Left renal cortex interstitium (tissue), 4 donors: ENCODE data around the gene ADAM23. TPM values are rescaled to one million over a fixed set of nuclear protein-coding genes. Genes with fewer than 3 reads are reported as not detected.
"Not testable (repeated sequence)": the region's sequence is repeated elsewhere in the genome, so short reads cannot be mapped to it uniquely, and the experiment has no call there.

Source experiments
- DNase-seq, 4 donors: peaks; one replicate each; pipeline ENCODE4 v3.0.0-alpha.2; 2013; ENCODE audit warnings: low read depth in 4 of 4, low spot score in 2 of 4, missing footprints in 1 of 4
- polyA plus RNA-seq, 4 donors: library from polyadenylated mRNA; unstranded; fragments of 120-200 nt; gene quantifications; one replicate each; pipeline ENCODE4 v1.2.1, GENCODE V29; 2013; ENCODE audit not compliant: insufficient read length in 4 of 4

The ADAM23 gene
- 1 to 10 TPM; 3.0 to 7.6 (median 4.5) TPM for polyA plus RNA-seq

DNA sequence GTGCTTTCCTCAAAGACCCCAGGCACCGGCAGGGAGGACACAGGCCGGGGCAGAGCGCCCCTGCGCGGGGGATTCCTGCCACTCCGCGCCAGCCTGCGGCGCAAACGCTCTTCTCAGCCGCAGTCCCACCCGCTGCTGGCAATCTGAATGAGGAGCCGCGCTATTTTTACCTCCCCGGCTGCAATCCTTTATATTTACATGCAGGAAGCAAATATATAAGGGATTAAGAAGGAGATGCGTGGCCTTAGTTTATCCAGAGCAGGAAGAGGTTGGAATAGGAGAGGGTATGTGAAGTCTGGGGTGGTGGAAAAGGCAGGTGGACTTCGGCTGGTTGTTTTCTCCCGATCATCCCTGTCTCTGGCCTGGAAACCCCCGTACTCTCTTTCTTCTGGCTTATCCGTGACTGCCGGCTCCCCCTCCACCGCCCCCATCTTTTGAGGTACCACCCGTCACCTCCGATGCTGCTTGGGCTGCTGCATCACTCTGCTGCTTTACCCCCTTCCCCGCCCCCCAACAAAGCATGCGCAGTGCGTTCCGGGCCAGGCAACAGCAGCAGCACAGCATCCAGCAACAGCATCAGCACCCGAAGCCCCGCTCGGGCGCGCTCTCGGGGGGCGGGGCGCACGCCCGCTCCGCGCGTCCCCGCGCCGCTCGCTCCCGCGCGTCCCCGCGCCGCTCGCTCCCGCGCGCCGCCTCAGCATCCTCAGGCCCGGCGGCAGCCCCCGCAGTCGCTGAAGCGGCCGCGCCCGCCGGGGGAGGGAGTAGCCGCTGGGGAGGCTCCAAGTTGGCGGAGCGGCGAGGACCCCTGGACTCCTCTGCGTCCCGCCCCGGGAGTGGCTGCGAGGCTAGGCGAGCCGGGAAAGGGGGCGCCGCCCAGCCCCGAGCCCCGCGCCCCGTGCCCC is at the start of gene ADAM23:
Gene ADAM23, plus strand, starts transcription at position 700 of the 902 bp plus-strand sequence. CDS start 335 bp downstream, outside the sequence.
- DNase-seq = peak; percentile 18 to 34 (median 24)

- peak in 2 of 4 donors; percentile 4 to 23 for DNase-seq
These were observed 47.1 kb upstream of the ADAM23 start for GRCh38 chr2:206396211-206396610.

- not testable (repeated sequence) for DNase-seq
These were observed 40.3 kb upstream of the ADAM23 start for GRCh38 chr2:206402956-206403569.

GRCh38 chr2:206408323-206409320 is 34.7 kb upstream of the ADAM23 start:
- DNase-seq = no peak

DNA sequence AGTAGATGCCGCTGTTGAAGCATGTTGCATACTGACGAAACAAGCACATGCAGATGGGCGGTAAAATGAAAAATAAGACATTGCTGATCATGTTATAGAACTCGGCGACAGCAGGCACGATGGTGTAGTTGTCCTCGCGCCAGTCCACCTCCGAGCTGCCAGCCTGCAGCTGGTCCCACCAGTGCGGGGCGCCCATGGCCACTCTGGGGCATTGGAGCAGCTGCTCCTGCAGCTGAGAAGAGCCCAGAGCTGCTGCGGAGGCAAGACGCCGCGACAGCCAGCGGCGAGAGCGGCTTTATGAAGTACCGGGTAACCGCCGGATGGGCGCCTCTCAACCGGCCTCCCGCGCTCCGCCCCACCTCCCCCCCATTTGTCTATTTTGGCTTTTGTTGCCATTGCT is 32.6 kb upstream of the ADAM23 start:
- no peak for DNase-seq

DNA sequence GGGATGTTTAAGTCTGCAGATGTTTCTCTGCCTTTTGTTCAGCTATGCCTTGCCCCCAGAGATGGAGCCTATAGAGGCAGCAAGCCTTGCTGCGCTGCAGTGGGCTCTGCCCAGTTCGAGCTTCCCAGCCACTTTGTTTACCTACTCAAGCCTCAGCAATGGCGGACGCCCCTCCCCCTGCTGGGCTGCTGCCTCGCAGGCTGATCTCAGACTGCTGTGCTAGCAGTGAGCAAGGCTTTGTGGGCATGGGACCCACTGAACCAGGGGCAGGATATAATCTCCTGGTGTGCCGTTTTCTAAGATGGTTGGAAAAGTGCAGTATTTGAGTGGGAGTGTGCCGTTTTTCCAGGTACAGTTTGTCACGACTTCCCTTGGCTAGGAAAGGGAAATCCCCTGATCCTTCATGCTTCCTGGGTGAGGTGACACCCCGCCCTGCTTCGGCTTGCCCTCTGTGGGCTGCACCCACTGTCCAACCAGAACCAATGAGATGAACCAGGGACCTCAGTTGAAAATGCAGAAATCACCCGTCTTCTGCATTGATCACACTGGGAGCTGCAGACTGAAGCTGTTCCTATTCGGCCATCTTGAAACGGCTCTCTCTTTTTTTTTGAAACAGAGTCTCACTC is 27.6 kb upstream of the ADAM23 start:
- DNase-seq = no peak

- no peak for DNase-seq
These were observed 24.4 kb upstream of the ADAM23 start for GRCh38 chr2:206418968-206419367.

GRCh38 chr2:206420721-206421120 is 22.6 kb upstream of the ADAM23 start:
- DNase-seq = no peak

DNA sequence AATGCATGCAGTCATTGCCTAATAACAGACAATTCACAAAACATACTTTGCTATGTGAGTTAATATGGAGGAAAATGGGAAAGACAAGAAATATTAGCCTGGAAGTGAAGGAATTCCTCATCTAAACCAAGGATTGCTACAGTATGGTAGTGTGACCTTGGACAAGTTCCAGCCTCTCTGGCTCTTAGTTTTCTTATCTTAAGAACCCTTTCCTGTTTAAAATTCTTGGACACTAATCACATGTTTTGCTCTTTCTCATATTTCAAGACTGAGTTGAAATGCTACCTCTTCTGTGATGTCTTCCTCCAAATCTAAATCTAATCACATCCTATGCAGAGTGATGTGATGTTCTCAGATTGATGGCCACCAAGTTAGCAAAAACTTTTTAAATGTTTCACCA is 20.8 kb upstream of the ADAM23 start:
- no peak for DNase-seq

- DNase-seq = no peak
These were observed 20.2 kb upstream of the ADAM23 start for GRCh38 chr2:206423147-206423546.

GRCh38 chr2:206424134-206424533 is 19.2 kb upstream of the ADAM23 start:
- DNase-seq = no peak

- DNase-seq = no peak
These were observed 14.5 kb upstream of the ADAM23 start for GRCh38 chr2:206428783-206429182.

- no peak for DNase-seq
These were observed 12.9 kb upstream of the ADAM23 start for GRCh38 chr2:206430452-206430851.

- no peak for DNase-seq
These were observed 11.9 kb upstream of the ADAM23 start for GRCh38 chr2:206431439-206431838.

DNA sequence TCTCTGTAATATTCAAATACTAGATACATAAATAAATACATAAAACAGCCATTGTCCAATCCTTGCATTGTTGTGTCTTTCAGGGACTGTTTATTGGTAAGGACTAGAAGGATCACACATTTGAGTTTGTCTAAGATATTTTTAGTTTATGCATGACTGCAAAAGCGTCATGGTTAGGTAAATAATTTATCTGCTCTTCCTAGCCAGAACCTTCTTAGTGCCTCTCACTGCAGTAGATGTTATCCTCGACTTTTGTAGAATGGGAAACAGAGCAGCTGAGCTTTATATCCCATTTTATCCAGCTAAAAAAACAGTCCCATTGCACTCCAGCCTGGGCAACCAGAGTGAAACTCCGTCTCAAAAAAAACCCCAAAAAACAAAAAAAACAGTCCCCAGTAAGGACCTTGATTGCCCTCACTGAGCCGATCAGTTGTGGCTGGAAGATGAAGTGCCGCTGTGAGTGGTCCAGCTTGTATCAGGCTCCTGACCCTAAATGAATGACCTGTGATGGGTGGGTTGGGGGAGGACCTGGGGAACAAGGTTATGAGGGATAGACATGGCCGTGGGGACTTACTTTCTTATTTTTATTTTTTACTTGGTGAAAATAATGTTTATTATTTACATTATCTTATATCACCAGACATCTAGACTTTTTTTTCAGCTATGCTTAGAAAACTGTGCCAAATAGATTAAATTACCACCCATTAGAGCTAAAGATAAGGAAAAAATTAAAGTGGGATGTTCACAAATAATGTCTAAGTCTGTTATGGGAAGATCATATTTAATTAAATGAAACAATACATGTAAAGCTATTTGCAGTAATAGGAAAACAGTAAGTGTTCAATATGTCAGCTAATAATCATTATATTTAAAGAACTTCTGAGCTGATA is 10.9 kb upstream of the ADAM23 start:
- DNase-seq = no peak

- no peak for DNase-seq
These were observed 10.1 kb upstream of the ADAM23 start for GRCh38 chr2:206433190-206433589.

GRCh38 chr2:206433686-206434085 is 9.6 kb upstream of the ADAM23 start:
- no peak for DNase-seq

DNA sequence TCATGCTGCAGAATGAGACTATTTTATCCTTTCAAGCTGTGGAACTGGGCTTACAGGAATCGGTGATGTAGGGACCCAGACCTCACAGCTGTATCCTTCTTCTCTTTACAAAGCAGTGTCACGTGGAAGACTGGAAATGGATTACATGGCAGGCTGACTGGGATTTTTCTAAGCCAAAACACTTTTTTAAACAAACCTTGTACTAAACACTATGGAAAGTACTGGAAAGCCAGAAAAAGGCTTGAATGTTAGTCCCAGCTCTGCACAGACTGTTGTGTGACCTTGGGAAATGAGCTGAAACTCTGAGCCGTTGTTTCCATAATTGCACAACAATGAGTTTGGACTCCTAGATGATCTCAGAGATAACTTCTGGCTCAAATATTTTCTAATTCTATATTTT is 7.6 kb upstream of the ADAM23 start:
- no peak for DNase-seq

DNA sequence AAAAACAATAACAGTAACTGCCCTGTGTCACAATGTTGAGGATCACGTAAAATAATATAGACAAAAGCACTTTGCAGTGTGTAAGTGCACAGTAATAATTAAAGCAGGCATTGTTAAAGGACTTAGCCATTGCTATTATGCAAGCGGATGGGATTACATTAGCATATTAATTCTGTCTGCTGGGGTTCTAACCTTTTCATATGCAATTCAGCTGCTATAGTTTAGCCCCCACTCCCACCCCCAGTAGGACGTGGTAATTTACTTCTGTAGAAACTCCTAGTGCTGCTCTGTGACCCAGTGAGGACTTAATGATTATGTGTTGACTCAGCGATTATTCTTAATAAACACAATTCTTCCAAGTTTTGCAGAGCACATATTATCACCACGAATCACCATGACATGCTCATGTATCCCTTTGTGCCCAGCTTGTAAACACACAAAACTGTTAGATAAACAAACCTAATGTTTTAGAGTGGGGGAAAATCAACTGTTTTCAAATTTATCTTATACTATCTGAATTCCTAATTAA is 5.1 kb upstream of the ADAM23 start:
- DNase-seq = no peak
